HG02798 (cell line): Measurements from ENCODE around the gene PFKFB4.
"Not testable (repeated sequence)": the region's sequence is repeated elsewhere in the genome, so short reads cannot be mapped to it uniquely, and the experiment has no call there.

Source experiments
- ATAC-seq: cut with Tn5 transposase; IDR thresholded peaks from one replicate; pipeline ENCODE4 v1.9.1; 2021; ENCODE audit warnings: mild to moderate bottlenecking; ENCODE audit not compliant: unreplicated experiment, poor library complexity

PFKFB4 gene

DNA sequence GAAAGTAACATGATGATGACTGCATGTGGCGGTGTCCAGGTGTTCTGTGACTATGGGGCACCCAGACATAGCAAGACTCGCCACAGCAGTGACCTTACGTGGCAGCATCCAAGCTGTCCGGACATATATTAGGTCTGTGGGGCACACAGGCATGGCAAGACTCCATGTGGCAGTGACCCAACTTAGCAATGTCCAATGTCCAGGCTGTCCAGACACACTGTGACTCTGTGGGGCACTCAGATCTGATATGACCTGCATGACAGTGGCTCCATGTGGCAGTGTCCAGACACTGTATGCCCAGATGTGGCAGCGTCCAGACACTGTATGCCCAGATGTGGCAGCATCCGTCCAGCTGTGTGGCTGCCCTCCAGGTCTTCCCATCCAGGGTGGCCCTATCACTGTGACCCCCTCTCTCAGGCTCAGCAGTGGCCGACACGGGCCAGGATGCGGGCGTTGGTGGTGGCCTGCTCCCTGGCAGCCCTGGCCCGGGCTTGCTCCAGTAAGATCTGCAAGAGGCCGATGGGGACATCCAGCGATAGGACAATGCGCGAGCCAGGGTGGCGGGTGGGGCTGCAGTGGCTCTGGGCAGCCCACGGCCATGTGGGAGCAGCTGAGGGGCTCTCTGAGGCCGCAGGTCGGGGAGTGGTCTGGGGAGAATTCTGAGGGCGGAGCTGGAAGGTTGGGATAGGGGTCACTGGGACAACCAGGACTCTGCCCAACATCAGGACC is 5.9 kb upstream of the PFKFB4 start:
- ATAC-seq = no peak

DNA sequence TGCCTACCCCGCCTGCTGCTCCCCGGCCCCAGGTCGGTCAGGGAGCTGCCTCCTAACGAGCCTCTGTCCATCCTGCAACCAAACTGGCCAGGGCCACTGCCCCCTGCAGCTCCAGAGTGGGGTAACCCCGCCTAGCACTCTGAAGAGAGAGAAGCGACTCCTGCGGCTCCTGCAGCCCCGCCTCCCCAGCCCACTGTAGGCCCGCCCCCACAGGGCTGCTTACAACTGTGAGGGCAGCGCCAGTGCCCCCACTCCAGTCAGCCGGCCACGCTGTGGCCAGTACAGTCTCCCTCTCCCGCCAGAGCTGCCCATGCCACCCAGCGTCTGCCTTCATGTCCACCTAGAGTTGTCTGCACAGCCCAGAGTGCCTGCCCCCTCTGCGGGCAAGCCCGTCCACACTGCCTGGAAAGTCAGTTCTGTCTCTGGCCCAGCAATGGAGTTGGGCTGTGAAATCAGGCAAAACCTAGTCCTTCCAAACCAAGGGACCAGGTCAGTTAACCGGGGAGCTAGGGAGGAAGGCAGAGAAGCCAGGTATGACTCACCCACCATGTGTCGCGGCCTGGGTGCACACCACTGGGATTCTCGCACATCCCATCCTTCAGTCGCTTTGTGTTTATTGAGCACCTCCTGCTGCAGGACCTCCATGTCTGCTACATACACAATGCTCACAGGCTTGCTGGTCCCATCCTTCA is 4.6 kb upstream of the PFKFB4 start:
- ATAC-seq = no peak

- ATAC-seq = no peak
Observed at GRCh38 chr3:48560648-48561018, 4.0 kb upstream of the PFKFB4 start.

DNA sequence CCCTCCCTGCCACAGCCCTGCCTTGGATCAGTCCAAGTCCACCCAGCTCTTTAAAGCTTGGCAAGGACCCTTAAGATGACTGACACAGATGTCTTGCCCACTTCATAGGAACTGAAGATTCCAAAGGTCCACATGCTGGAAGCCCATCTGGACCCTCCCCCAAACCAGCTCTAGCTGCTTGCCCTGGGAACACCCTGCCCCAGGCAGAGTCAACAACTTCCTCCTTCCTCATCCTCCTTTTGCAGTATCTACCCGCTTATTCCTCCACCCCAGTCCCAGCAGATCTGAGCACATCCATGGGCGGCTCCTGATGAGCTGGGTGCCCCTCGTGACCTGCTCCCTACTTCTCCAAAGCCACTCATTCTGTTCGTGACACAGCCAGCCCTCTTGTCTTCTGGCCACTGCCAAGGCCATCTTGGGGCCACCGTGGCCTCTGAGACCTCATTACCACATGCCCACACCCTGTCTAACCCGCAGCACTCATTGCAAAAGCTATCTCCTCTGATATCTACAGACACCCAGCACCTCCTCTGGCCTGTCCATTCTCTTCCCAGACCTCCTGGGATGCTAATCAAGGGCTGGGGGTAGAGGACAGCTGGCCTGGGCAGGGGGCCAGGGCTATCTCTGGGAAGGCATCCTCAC is 2.0 kb upstream of the PFKFB4 start:
- no peak for ATAC-seq

GRCh38 chr3:48555949-48556795 is 431 bp downstream of the PFKFB4 start:
- ATAC-seq = no peak

DNA sequence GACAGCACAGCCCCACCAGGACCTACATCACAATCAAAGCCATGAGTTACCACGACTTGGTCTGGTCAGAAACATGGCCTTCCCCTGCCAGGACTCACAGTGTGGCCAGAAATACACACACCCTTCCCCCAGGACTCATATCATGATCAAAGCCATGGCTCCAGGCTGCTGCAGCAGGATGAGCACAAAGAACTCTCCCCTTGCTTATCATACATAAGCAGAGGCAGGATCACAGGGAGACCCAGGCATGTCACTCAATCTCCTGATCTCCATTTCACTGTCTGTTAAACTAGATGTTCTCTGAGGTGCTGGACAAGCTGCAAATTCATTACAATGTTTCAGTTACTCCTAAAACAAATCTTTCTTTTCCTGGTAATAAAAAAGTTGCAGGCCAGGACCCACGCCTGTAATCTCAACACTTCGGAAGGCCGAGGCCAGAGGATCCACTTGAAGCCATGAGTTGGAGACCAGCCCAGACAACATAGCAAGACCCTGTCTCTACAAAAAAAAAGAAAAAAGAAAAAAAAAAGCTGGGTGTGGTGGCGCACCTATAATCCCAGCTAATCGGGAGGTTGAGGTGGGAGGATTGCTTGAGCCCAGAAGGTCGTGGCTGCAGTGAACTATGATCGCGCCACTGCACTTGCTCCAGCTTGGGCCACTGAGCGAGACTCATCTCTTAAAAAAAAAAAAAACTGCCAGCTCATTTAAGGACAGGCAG is 1.2 kb downstream of the PFKFB4 start:
- no peak for ATAC-seq

- ATAC-seq = no peak
Observed at GRCh38 chr3:48553886-48554845, 2.4 kb downstream of the PFKFB4 start.

DNA sequence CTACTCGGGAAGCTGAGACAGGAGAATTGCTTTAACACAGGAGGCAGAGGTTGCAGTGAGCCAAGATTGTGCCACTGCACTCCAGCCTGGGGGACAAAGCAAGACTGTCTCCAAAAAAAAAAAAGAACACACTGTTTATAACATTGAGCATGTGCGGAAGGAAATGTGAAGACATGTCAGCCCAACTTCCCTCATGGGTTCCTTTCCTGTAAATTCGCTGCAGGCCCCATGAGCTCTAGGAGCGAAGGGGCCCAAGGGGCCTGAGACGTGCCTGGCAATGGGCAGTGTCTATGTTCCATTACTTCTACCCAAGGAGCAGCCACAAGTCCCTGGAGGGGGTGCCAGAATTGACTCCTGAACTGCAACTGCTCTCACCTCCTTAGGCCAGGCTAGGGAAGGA is 3.2 kb downstream of the PFKFB4 start:
- ATAC-seq = no peak

DNA sequence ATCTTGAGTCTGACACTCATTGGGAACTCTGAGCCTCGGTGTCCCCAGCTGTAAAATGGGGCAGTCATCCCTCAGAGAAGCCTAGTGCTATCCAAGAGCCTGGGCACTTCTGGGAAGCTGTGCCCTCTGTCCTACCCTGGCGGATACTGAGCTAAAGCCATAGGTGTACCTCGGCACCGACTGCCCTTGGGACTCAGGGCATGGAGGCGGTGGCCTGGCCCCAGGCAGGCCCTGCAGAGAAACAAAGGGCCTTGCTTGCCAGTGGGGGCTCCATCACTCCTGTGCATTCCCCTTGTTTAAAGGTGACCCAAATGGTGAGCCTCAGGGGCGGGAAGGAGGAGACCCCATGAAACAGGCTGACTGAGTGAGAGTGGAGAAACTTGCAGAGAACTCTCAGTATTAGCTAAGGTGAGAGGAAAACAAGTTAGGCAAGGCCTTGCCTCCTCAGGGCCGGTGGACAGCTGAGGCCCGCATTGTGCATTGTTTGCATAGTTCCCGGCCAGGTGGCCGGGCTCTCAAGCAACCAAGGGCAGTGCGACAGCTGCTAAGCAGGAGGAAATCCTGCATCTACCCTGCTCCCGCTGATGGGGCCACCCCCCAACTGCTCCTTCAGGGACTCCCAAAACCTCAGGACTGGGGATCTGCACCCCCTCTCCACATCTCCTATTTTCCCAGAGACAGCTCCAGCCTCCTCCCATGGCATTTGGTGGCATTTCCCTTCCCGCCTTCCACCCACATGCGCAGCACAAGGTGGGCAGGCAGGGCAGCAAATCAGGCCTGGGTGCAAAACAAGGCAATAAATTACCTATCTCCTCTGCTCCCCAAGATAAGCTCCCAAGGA is 4.3 kb downstream of the PFKFB4 start:
- no peak for ATAC-seq

DNA sequence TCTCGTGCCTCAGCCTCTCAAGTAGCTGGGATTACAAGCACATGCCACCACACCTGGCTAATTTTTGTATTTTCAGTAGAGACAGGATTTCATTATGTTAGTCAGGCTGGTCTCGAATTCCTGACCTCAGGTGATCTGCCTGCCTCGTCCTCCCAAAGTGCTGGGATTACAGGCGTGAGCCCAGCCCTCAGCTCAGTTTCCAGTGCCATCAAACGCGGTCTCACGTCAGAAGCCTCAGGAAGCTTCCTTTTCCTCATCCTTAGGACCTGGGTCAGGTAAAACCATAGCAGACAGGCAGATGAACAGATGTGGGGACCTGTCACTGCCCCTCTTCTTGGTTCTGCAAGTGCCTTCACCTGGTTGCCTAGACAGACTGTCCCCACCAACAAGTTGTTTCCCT is 5.0 kb downstream of the PFKFB4 start:
- not testable (repeated sequence) for ATAC-seq

DNA sequence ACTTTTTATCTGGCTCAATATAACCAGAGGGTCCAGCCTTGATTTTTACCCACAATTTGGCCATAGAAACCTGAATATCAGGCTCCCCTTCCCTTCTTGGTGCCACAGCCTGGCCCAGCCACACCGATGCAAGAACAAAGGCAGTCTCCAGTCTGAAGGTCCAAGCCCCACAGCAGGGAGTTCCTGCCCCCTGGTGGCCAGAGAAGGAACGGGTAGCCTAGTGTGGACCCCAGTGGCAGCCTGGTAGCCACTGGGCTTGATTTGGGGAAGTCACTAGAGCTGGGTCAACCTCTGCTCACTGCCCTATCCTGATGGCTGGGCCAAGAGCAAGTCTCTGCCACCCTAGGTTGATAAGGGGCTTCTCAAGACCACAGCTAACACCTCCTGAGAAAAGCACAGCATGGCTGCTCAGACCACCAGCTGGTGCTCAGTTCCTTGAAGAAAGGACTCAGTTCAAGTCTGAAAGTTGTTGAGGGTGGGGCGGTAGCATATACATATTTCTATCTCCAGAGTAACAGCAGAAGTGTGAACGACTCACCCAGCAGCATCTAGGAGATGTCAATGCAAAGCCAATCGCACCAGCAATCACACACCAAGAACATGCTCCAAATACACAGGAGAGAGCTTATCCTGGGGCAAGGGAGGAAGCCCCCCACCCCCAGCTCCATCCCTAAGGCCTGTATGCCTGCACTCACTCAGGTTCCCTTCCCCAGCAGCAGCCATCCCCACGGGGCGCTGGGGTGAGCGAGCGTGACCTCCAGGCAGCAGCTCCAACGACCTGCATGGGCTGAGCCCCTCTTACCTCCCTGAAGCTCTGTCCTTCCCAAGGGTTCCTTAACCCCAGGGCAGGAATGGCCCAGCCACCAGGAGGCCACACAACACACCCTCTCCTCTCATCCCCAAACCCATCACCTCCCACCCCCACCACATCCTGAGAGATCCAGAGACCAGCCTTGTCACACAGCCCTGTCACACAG is 7.6 kb downstream of the PFKFB4 start:
- peak; percentile 68 for ATAC-seq

DNA sequence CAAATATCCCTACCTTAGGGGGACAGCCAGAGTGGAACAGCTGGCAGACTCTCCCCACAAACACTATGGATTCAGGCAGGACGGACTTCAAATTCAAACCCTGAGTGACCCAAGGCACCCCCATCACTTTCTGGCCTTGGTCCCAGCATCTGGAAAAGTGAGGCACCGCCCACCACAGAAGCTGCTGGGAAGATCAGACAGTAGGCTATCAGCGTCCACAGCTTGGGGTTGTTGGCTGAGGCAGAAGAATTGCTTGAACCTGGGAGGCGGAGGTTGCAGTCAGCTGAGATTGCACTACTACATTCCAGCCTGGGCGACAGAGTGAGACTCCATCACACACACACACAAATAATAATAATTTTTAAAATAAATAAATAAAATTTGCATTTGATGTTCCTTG is 8.5 kb downstream of the PFKFB4 start:
- ATAC-seq = no peak

GRCh38 chr3:48546203-48546829 is 10.3 kb downstream of the PFKFB4 start:
- ATAC-seq = no peak

GRCh38 chr3:48544141-48544540 is 12.5 kb downstream of the PFKFB4 start:
- no peak for ATAC-seq

DNA sequence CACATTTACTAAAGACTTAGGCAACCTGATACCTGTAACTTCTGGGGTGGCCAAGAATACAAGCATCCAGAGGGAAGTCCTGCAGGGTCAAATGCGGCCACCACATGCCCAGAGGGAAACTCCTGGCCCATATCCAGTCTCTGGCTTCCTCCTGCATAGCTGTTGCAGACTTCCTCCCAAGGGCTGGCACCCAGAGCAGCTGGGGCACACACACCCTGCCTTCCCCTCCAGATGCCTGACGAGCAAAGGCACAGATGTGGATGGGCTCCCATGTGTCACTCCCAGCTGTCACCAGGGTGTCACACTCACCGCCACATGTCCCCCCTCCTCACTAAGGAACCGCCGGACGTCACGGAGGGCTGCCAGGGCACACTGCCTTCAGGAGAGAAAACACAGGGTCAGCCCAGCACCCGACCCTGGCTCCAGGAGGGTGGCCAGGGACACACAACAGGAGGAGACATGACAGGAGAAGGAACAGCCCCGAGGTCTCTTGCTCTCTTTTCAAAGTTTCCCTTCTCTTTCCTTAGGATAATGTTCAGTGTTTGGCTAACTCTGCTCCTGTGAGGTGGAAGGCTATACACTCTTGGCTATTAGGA is 13.2 kb downstream of the PFKFB4 start:
- no peak for ATAC-seq

- ATAC-seq = no peak
Observed at GRCh38 chr3:48538451-48538850, 18.2 kb downstream of the PFKFB4 start.
